WTC11 (cell line): ENCODE measurements around the gene HOMER1. TPM values are rescaled to one million over a fixed set of nuclear protein-coding genes. Genes with fewer than 3 reads are reported as not detected.

Experiments
- ATAC-seq: fragments of 200-7000 bp; cut with Tn5 transposase; 2 replicates; pipeline ENCODE4 v1.10.0; 2021; ENCODE audit warnings: mild to moderate bottlenecking, moderate library complexity
- CTCF ChIA-PET: fragments of 300-600 bp; sonication (Branson Sonifier 250); formaldehyde crosslinking; loops from one replicate; lab custom pipeline; 2021; ENCODE audit warnings: antibody characterized with exemption; lab: Charles Lee
- POLR2A ChIA-PET: fragments of 350-600 bp; sonication (Branson Sonifier 250); formaldehyde crosslinking; loops from one replicate; lab custom pipeline; 2021; ENCODE audit warnings: antibody characterized with exemption; lab: Charles Lee
- DNase-seq: peaks from one replicate; pipeline ENCODE4 v3.0.0; 2021; ENCODE audit warnings: low spot score
- H3K27ac Mint-ChIP-seq: 2 replicates; pipeline ENCODE4 v1.8.0; 2021; ENCODE audit warnings: mixed read lengths
- H3K27me3 Mint-ChIP-seq: 2 replicates; pipeline ENCODE4 v1.8.0; 2021; ENCODE audit warnings: low read depth, mild to moderate bottlenecking, moderate library complexity, mixed read lengths
- H3K36me3 Mint-ChIP-seq: 2 replicates; pipeline ENCODE4 v1.8.0; 2021; ENCODE audit warnings: mixed read lengths
- H3K4me1 Mint-ChIP-seq: 2 replicates; pipeline ENCODE4 v1.8.0; 2022; ENCODE audit warnings: mixed read lengths
- H3K4me3 Mint-ChIP-seq: 2 replicates; pipeline ENCODE4 v1.8.0; 2021; ENCODE audit warnings: mild to moderate bottlenecking, moderate library complexity, mixed read lengths
- H3K9me3 Mint-ChIP-seq: 2 replicates; pipeline ENCODE4 v1.8.0; 2021; ENCODE audit warnings: mixed read lengths
- ATF1 ChIP-seq: sonication (generic); formaldehyde crosslinking; IDR thresholded peaks from 2 replicates; pipeline ENCODE4 v1.8.1; 2023; ENCODE audit warnings: mild to moderate bottlenecking, moderate library complexity, missing genetic modification reagents
- CBFB ChIP-seq: sonication (generic); formaldehyde crosslinking; IDR thresholded peaks from 2 replicates; pipeline ENCODE4 v1.8.1; 2022; ENCODE audit warnings: mild to moderate bottlenecking, low read depth, missing genetic modification reagents
- E2F5 ChIP-seq: sonication (generic); formaldehyde crosslinking; IDR thresholded peaks from 2 replicates; pipeline ENCODE4 v1.8.1; 2022; ENCODE audit warnings: mild to moderate bottlenecking, moderate library complexity, missing genetic modification reagents
- FOXP1 ChIP-seq: sonication (generic); formaldehyde crosslinking; IDR thresholded peaks from 2 replicates; pipeline ENCODE4 v1.8.0; 2022; ENCODE audit warnings: missing genetic modification reagents, mild to moderate bottlenecking, moderate library complexity, borderline replicate concordance
- FOXP4 ChIP-seq: sonication (generic); formaldehyde crosslinking; IDR thresholded peaks from 2 replicates; pipeline ENCODE4 v1.8.0; 2022; ENCODE audit warnings: mild to moderate bottlenecking, missing genetic modification reagents
- GABPB1 ChIP-seq: sonication (generic); formaldehyde crosslinking; IDR thresholded peaks from 2 replicates; pipeline ENCODE4 v1.8.1; 2023; ENCODE audit warnings: mild to moderate bottlenecking, missing genetic modification reagents
- NFYB ChIP-seq: sonication (generic); formaldehyde crosslinking; conservative IDR thresholded peaks from 2 replicates; pipeline ENCODE4 v1.8.0; 2022; ENCODE audit warnings: low read depth, missing genetic modification reagents
- NR3C1 ChIP-seq: sonication (generic); formaldehyde crosslinking; conservative IDR thresholded peaks from 2 replicates; pipeline ENCODE4 v1.8.1; 2023; ENCODE audit warnings: low read depth, mild to moderate bottlenecking, missing genetic modification reagents
- PREB ChIP-seq: sonication (generic); formaldehyde crosslinking; IDR thresholded peaks from 2 replicates; pipeline ENCODE4 v1.8.1; 2022; ENCODE audit warnings: mild to moderate bottlenecking, missing genetic modification reagents, moderate library complexity, borderline replicate concordance
- TCF7 ChIP-seq: sonication (generic); formaldehyde crosslinking; IDR thresholded peaks from 2 replicates; pipeline ENCODE4 v1.8.0; 2022; ENCODE audit warnings: mild to moderate bottlenecking, low read depth, missing genetic modification reagents, moderate library complexity
- USF2 ChIP-seq: sonication (generic); formaldehyde crosslinking; IDR thresholded peaks from 2 replicates; pipeline ENCODE4 v1.8.1; 2023; ENCODE audit warnings: mild to moderate bottlenecking, missing genetic modification reagents, moderate library complexity
- ZNF423 ChIP-seq: fragments of 250-450 bp; sonication (Bioruptor Pico); IDR thresholded peaks from 2 replicates; pipeline ENCODE4 v2.1.2; 2022; ENCODE audit warnings: mild to moderate bottlenecking, moderate library complexity
- ZNF425 ChIP-seq: fragments of 250-450 bp; sonication (Bioruptor Pico); conservative IDR thresholded peaks from 2 replicates; pipeline ENCODE4 v1.9.0; 2021; ENCODE audit warnings: mild to moderate bottlenecking
- ZNF532 ChIP-seq: fragments of 250-450 bp; sonication (Bioruptor Pico); IDR thresholded peaks from 2 replicates; pipeline ENCODE4 v1.9.0; 2021; ENCODE audit warnings: mild to moderate bottlenecking, borderline replicate concordance
- ZSCAN18 ChIP-seq: fragments of 250-450 bp; sonication (Bioruptor Pico); IDR thresholded peaks from 2 replicates; pipeline ENCODE4 v2.1.2; 2022; ENCODE audit warnings: mild to moderate bottlenecking, moderate library complexity
- total RNA-seq: library from RNA; stranded (reverse); gene quantifications from 3 replicates; pipeline ENCODE4 v1.2.3, GENCODE V29; 2021

HOMER1 gene
- total RNA-seq, 1 experiment from 2014 or later = 37.6 TPM

- no peak overlapping the region for H3K4me3 Mint-ChIP-seq
- POLR2A ChIA-PET = no interaction called here
- ATAC-seq = no peak
Measured at GRCh38 chr5:79535477-79536192, 21.7 kb upstream of the HOMER1 start.

GRCh38 chr5:79529110-79529509 lies 15.2 kb upstream of the HOMER1 start:
- no peak overlapping the region for H3K4me3 Mint-ChIP-seq
- ATAC-seq (no peak), DNase-seq (no peak)
- no peaks in the 10 kb centered on the region for H3K4me1 Mint-ChIP-seq
- ChIA-PET CTCF (no interaction called here), POLR2A (interaction anchor here (0.6 kb wide), 1 partner anchor 20 kb away, joined by 3 read pairs; no protein-coding TSS in a partner anchor)
- no peak overlapping the region for H3K27ac Mint-ChIP-seq
- no peak for TF ChIP-seq NR3C1
- no peak for TF ChIP-seq ZNF423 (CRISPR knock-in tag)
- no peak for TF ChIP-seq ZSCAN18
- H3K27me3 Mint-ChIP-seq = no peaks in the 10 kb centered on the region
- H3K9me3 Mint-ChIP-seq = peaks cover 33% of the 10 kb centered on the region
- H3K36me3 Mint-ChIP-seq = peaks cover 26% of the 10 kb centered on the region

More at GRCh38 chr5:79535477-79536192, 21.7 kb upstream of the HOMER1 start:
- no peaks in the 10 kb centered on the region for H3K4me1 Mint-ChIP-seq
- no peaks in the 10 kb centered on the region for H3K27me3 Mint-ChIP-seq
- CTCF ChIA-PET = interaction anchor here (1.0 kb wide), 2 partner anchors 511 to 514 kb away, joined by 3 read pairs; no protein-coding TSS in a partner anchor
- no peaks in the 10 kb centered on the region for H3K9me3 Mint-ChIP-seq
- no peak for DNase-seq
- H3K27ac Mint-ChIP-seq = no peak overlapping the region
- H3K36me3 Mint-ChIP-seq = no peaks in the 10 kb centered on the region
- TF ChIP-seq GABPB1 (CRISPR knock-in tag) = peak; percentile 10; the same call in 1 of the 2 replicates
- no peak for TF ChIP-seq ATF1 (CRISPR knock-in tag)
- TF ChIP-seq, all 79 proteins: peak for 1

- Mint-ChIP-seq H3K27me3 (no peaks in the 10 kb centered on the region), H3K27ac (no peak overlapping the region), H3K36me3 (peaks cover 27% of the 10 kb centered on the region), H3K9me3 (peaks cover 36% of the 10 kb centered on the region), H3K4me3 (no peak overlapping the region), H3K4me1 (no peaks in the 10 kb centered on the region)
- no peak for DNase-seq
- CTCF ChIA-PET = no interaction called here
- no peak for ATAC-seq
- POLR2A ChIA-PET = no interaction called here
- TF ChIP-seq ZNF532 (no peak), NFYB (CRISPR knock-in tag) (no peak), FOXP1 (no peak), ZNF425 (CRISPR knock-in tag) (no peak), CBFB (CRISPR knock-in tag) (no peak), TCF7 (CRISPR knock-in tag) (no peak), USF2 (CRISPR knock-in tag) (no peak), E2F5 (no peak), FOXP4 (CRISPR knock-in tag) (no peak), PREB (CRISPR knock-in tag) (no peak), ZSCAN18 (no peak)
Measured at GRCh38 chr5:79527431-79527830, 13.5 kb upstream of the HOMER1 start.
